ENCODE measurements around the gene LAMP2.

DNA sequence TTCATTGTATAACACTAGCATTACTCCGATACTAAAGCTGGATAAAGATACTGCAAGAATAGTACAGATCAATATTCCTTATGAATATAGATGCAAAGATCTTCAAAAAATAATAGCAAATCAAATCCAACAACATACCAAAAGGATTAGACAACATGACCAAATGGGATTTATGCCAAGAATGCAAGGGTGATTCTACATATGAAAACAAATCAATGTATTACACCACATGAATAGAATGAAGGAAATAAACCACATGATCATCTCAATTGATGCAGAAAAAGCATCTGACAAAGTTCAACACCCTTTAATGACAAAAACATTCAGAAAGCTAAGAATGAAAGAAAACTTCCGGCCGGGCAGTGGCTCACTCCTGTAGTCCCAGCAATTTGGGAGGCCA, 48.8 kb upstream of the LAMP2 start:
- TF ChIP-seq, protein P1, sequence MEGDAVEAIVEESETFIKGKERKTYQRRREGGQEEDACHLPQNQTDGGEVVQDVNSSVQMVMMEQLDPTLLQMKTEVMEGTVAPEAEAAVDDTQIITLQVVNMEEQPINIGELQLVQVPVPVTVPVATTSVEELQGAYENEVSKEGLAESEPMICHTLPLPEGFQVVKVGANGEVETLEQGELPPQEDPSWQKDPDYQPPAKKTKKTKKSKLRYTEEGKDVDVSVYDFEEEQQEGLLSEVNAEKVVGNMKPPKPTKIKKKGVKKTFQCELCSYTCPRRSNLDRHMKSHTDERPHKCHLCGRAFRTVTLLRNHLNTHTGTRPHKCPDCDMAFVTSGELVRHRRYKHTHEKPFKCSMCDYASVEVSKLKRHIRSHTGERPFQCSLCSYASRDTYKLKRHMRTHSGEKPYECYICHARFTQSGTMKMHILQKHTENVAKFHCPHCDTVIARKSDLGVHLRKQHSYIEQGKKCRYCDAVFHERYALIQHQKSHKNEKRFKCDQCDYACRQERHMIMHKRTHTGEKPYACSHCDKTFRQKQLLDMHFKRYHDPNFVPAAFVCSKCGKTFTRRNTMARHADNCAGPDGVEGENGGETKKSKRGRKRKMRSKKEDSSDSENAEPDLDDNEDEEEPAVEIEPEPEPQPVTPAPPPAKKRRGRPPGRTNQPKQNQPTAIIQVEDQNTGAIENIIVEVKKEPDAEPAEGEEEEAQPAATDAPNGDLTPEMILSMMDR (IDR thresholded peaks at IDR 0.05; ENCODE audit: insufficient read depth, low read depth, low read length) = no peak
- TF ChIP-seq EZH2 (IDR thresholded peaks at IDR 0.05; ENCODE audit: insufficient read depth, low read length) = no peak
